ENCODE results near the gene PARVG.
A peak's percentile ranks its signal among the peaks of the same experiment; 100 is the strongest.

The PARVG gene

GRCh38 chr22:44157916-44158618 lies 22.7 kb upstream of the PARVG start:
- no peak for DNase-seq

GRCh38 chr22:44158816-44159215 lies 21.9 kb upstream of the PARVG start:
- DNase-seq = no peak

- no peak for DNase-seq
Measured at GRCh38 chr22:44159221-44159620, 21.5 kb upstream of the PARVG start.

- no peak for DNase-seq
Measured at GRCh38 chr22:44159811-44160210, 20.9 kb upstream of the PARVG start.

GRCh38 chr22:44160421-44160820 lies 20.3 kb upstream of the PARVG start:
- no peak for DNase-seq

- no peak for DNase-seq
Measured at GRCh38 chr22:44161673-44162072, 19.1 kb upstream of the PARVG start.

- no peak for DNase-seq
Measured at GRCh38 chr22:44162960-44163359, 17.8 kb upstream of the PARVG start.

- DNase-seq = no peak
Measured at GRCh38 chr22:44163536-44163935, 17.2 kb upstream of the PARVG start.

GRCh38 chr22:44164031-44164430 lies 16.7 kb upstream of the PARVG start:
- DNase-seq = no peak

GRCh38 chr22:44165286-44165874 lies 15.3 kb upstream of the PARVG start:
- no peak for DNase-seq

- DNase-seq = no peak
Measured at GRCh38 chr22:44166498-44167276, 14.0 kb upstream of the PARVG start.

- no peak for DNase-seq
Measured at GRCh38 chr22:44167501-44167900, 13.2 kb upstream of the PARVG start.

- no peak for DNase-seq
Measured at GRCh38 chr22:44168206-44168605, 12.5 kb upstream of the PARVG start.

GRCh38 chr22:44170470-44170869 lies 10.3 kb upstream of the PARVG start:
- DNase-seq = no peak

- no peak for DNase-seq
Measured at GRCh38 chr22:44171561-44171960, 9.2 kb upstream of the PARVG start.

GRCh38 chr22:44172370-44173108 lies 8.2 kb upstream of the PARVG start:
- DNase-seq = peak; percentile 13

- DNase-seq = no peak
Measured at GRCh38 chr22:44173154-44173553, 7.6 kb upstream of the PARVG start.

- no peak for DNase-seq
Measured at GRCh38 chr22:44175676-44176075, 5.0 kb upstream of the PARVG start.

GRCh38 chr22:44179196-44179988 lies 1.3 kb upstream of the PARVG start:
- no peak for DNase-seq

GRCh38 chr22:44179989-44180705 lies 578 bp upstream of the PARVG start:
- no peak for DNase-seq

GRCh38 chr22:44181033-44181911 lies 547 bp downstream of the PARVG start:
- DNase-seq = no peak
